Measurements from ENCODE around the gene COL25A1.
"Not testable (repeated sequence)": the region's sequence is repeated elsewhere in the genome, so short reads cannot be mapped to it uniquely, and the experiment has no call there.

COL25A1 gene

DNA sequence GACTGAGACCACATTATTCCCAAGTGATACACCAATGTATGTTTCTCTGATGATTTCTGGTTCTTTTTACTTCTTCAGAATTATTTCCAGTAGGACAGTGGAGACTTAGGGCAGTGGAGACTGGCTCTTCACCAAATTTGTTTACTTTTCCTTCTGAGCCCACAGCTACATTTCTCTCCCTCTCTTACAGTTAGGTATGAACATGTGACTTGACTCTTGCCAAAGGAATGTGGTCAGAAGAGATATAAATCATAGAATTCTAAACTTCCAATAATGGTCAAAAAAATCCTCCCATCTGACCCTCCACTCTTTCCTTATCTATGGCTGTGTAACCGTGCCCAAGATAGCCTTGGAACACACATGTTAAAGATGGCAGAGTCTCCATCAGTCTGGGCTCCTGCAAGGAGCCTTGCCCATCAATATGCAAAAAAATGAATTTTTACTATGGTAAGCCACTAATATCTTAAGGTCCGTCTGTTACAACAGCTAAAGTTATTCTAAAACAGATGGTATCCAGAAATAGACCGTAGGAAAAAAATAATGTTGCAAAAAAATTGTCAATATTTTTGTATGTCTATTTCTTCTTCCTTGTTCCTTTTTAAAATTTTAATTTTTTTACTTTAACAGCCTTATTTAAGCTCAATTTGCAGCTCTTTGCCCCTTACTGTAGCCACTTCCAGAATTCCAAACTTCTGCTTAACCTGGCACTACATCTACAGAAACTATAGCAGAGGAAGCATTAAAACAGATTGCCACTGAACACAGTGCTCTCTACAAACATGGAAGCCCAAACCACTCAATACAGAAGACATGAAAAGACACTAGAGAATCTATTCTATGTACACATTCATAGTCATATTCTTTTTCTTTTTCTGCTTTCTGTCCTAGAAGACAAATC lies 260.7 kb downstream of the COL25A1 start:
- DNase-seq = no peak

GRCh38 chr4:109040441-109040840 lies 262.0 kb downstream of the COL25A1 start:
- no peak for DNase-seq

GRCh38 chr4:109037026-109037425 lies 265.4 kb downstream of the COL25A1 start:
- DNase-seq = no peak

- DNase-seq = no peak
Observed at GRCh38 chr4:109033993-109034392, 268.5 kb downstream of the COL25A1 start.

GRCh38 chr4:109032671-109033070 lies 269.8 kb downstream of the COL25A1 start:
- DNase-seq = no peak

DNA sequence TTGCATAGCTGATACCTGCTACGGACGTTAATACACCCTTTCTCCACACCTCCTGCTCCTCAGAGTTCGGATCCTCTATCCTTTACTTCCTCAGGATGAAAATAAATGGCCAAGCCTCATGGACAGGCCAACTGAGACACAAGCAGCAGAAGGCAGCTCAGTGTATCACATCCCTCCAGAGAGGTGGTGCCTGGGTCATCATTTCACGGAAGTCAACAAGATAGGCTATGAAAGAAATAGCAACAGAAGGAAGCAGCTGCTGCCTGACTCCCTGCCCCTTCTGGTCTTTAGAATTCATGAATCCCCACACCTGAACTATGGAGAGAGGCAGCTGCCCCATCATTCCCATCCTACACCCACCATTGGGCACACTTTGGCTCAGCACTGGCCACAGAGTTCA lies 272.5 kb downstream of the COL25A1 start:
- DNase-seq = no peak

DNA sequence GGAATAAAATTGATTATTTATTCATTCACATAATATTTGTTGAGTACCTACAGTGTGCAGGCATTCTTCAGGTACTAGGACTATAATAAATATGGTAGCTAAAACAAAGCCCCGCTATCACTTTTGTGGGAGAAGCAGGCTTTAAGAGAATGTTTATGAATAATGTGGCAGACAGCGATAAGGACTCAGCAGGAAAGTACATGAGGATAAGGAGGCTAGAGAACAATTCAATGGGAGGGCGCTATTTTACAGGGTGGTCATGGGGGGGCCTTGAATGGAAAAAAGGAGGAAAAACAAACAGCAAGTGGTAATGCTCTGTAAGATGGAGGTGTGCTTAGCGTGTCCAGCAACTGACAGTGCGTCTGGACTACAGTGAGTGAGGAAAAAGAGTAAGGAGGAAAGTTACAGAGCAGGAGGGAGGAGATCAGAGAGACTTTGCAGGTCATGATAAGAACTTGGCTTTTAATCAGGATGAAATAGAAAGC lies 275.4 kb downstream of the COL25A1 start:
- no peak for DNase-seq

GRCh38 chr4:109026588-109026987 lies 275.9 kb downstream of the COL25A1 start:
- no peak for DNase-seq

- DNase-seq = no peak
Observed at GRCh38 chr4:109025471-109026076, 276.9 kb downstream of the COL25A1 start.

DNA sequence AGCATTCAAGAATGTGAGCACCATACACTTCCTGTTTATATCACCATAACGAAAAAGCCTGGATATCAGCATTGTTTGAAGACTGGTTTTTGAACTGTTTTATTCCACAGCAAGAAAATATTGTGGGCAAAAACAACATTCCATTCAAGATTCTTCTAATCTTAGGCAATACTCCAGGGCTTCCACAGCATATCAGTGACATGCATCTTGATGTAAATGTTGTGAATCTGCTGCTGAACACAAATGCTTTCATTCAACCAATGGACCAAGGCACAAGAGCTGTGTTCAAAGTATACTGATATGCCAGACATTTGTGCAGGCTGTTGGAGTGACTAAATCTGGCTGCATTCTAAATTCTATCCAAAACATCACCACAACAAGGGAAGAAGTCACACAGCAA lies 279.5 kb downstream of the COL25A1 start:
- no peak for DNase-seq

- DNase-seq = not testable (repeated sequence)
Observed at GRCh38 chr4:109021630-109022029, 280.8 kb downstream of the COL25A1 start.

GRCh38 chr4:109020861-109021260 lies 281.6 kb downstream of the COL25A1 start:
- no peak for DNase-seq

DNA sequence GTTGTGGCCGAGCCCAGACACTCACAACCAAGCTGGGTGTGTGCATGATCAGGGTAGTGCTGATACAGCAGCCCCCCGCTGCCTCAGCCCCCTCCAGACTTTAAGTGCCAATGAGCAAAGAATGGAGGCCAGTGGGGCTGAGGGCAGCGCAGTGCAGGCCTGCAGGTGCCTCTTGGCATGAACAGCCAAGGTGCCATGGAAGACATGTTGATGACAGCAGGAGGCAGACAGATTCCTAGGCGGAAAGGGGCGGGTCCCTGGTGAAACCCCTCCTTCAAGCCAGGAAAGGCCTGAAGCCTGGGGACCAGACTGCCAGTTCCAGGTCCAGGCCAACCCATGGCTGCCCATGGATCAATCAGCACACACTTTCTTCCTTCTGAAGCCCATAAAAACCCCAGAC lies 286.3 kb downstream of the COL25A1 start:
- no peak for DNase-seq

- no peak for DNase-seq
Observed at GRCh38 chr4:109015413-109015810, 287.0 kb downstream of the COL25A1 start.

DNA sequence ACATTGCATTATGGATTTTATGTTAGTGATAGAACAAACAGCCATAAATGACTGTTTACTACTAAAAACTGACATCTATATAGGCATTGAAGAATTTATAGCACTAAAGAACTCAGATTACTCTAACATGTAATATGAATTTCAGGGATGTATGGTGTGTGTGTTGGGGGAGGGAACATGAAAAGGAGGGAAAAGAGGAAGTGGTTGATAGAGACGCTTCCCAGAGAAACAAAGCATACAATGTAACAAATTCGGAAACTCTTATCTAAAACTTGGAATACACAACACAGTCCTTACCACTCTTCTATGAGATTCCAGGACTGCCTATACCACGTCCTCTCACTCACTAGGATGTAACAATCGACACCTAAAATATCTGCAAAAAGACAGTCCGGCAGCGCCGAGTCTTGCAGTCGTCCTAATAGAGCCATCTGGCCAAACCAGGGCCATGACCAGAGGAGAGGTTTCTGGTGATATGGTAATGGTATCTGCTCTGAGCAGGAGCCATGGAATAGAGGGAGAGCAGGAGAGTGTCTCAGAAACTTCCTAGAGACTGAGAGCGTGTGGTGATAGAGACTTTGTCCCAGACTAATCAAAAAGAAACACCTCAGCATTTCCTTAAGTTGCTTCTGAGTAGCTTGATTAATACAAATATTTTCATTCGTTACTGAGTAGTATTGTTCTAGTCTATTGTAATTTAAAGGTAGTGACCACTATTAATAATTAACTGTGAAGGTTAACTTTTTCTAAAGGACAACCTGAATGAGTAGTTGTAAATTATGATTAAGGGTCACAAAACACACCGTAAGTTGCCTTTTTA lies 287.7 kb downstream of the COL25A1 start:
- no peak for DNase-seq

DNA sequence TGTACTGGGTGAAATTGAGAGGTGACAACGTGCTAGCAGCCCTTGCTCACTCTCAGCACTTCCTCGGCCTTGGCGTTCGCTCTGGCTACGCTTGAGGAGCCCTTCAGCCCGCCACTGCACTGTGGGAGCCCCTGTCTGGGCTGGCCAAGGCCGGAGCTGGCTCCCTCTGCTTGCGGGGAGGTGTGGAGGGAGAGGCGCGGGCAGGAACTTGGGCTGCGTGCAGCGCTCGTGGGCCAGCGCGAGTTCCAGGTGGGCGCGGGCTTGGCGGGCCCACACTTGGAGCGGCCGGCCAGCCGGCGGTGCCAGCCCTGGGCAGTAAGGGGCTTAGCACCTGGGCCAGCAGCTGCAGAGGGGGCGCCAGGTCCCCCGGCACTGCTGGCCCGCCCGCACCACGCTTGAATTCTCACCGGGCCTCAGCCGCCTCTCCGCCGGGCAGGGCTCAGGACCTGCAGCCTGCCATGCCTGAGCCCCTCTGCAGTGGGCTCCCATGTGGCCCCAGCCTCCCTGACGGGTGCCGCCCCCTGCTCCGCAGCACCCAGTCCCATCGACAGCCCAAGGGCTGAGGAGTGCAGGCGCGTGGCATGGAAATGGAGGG lies 290.1 kb downstream of the COL25A1 start:
- no peak for DNase-seq

GRCh38 chr4:109011241-109012026 lies 291.0 kb downstream of the COL25A1 start:
- no peak for DNase-seq

GRCh38 chr4:109010521-109010920 lies 291.9 kb downstream of the COL25A1 start:
- no peak for DNase-seq

DNA sequence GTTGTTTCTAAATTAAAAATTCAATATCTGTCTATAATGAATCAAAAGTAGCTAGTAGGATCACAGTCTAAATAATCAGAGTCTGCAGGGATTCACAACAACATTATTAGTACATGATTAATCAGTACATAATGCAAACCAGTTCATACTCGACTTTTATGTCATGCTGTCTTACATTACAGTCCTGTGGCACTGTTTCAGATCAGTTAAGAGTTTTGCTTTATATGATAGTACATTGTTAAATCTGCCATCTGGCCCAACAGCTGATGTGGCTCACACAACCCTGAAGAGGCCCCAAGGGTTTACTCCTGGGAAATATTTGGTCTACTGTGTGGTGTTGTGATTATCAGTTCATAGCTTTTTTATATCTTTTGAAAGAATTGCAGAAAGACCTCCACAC lies 292.5 kb downstream of the COL25A1 start:
- DNase-seq = no peak

DNA sequence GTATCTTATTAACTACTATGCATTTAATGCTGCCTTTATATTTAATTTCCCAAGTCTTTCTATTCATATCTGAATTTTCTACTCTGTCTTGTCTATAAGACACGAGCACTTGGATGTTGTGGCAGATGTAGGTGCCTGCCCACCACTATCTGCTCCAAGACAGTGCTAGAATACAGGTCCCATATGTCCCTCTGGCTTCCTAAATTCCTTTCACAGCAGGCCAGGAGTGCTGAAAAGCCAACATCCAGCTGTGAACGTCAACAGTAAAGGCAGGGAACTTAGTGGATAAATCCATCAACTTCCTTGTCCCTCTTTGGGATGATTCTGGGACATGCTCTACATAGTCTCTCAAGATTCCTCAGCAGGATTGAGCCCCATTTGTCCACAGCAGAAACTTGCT lies 294.5 kb downstream of the COL25A1 start:
- no peak for DNase-seq

DNA sequence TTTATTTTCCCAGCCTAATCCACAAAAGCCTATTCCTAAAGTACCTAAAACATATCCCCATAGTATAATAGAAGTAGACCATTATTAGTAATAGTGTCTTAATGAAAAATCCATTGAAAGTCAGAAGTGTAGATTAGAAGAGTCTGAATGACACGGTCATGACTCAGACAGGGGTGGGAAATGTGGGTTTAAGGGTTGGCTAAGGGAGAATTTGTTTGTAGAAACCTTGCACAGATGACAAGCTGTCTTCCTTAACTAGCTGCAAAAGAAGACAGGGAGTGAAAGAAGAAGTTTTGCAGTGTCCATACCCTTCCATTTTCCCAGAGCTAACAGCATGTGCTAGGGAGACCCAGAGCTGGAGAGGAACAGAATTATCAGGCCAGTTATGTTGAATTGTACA lies 296.9 kb downstream of the COL25A1 start:
- no peak for DNase-seq

- DNase-seq = no peak
Observed at GRCh38 chr4:109004418-109004817, 298.0 kb downstream of the COL25A1 start.

All from NCI-H1092 (cell line).